Osteocyte (in vitro differentiated cells): ENCODE results near the gene OR8K1. TPM values are rescaled to one million over a fixed set of nuclear protein-coding genes. Genes with fewer than 3 reads are reported as not detected.

Experiments
- DNase-seq: peaks from one replicate; pipeline ENCODE4 v3.0.0; 2021; ENCODE audit warnings: mixed read lengths; ENCODE audit not compliant: unreplicated experiment; ENCODE audit errors: extremely low spot score
- H3K27ac Mint-ChIP-seq: one replicate; pipeline ENCODE4 v1.8.0; 2021; ENCODE audit warnings: mild to moderate bottlenecking, mixed read lengths; ENCODE audit not compliant: unreplicated experiment
- H3K27me3 Mint-ChIP-seq: one replicate; pipeline ENCODE4 v1.8.0; 2021; ENCODE audit warnings: mixed read lengths; ENCODE audit not compliant: unreplicated experiment
- H3K36me3 Mint-ChIP-seq: one replicate; pipeline ENCODE4 v1.8.0; 2021; ENCODE audit warnings: mixed read lengths; ENCODE audit not compliant: unreplicated experiment
- H3K4me1 Mint-ChIP-seq: one replicate; pipeline ENCODE4 v1.8.0; 2021; ENCODE audit warnings: mixed read lengths; ENCODE audit not compliant: unreplicated experiment
- H3K4me3 Mint-ChIP-seq: one replicate; pipeline ENCODE4 v1.8.0; 2021; ENCODE audit warnings: mild to moderate bottlenecking, moderate library complexity, mixed read lengths; ENCODE audit not compliant: unreplicated experiment
- H3K9me3 Mint-ChIP-seq: one replicate; pipeline ENCODE4 v1.8.0; 2021; ENCODE audit warnings: mixed read lengths; ENCODE audit not compliant: unreplicated experiment
- CTCF ChIP-seq: fragments of 200-600 bp; sonication (generic); IDR thresholded peaks from 2 replicates; pipeline ENCODE4 v1.5.0; 2021; ENCODE audit warnings: antibody characterized with exemption, mild to moderate bottlenecking, moderate library complexity
- total RNA-seq: library from RNA; stranded (reverse); gene quantifications from 2 replicates; pipeline ENCODE4 v1.2.1, GENCODE V29; 2021

The OR8K1 gene
- total RNA-seq, 1 donor from 2014 or later: not detected

DNA sequence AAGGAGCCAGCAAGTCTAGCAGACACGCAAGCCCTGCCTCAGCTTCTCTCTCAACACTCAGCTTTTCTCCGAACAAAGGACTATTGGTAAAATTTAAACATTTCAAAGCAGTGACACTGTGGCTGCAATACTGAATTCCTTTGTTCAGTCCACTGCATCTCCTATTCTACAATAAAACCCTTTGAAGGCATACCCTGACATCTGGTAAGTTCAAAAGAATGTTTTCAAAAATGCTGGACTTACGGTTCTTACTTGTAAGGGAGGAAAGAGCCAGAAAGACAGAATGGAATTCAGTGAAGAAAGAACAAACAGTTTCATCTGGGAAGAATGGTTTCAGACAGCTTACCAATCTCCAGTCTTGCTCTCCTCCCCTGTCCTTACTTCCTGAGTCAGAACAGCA, 12.7 kb upstream of the OR8K1 start:
- Mint-ChIP-seq H3K36me3 (no peaks in the 10 kb centered on the region), H3K4me1 (no peaks in the 10 kb centered on the region), H3K27ac (no peak overlapping the region), H3K4me3 (no peak overlapping the region), H3K27me3 (no peaks in the 10 kb centered on the region), H3K9me3 (peaks cover 9% of the 10 kb centered on the region)
- no peak for DNase-seq
- TF ChIP-seq CTCF: no peak

DNA sequence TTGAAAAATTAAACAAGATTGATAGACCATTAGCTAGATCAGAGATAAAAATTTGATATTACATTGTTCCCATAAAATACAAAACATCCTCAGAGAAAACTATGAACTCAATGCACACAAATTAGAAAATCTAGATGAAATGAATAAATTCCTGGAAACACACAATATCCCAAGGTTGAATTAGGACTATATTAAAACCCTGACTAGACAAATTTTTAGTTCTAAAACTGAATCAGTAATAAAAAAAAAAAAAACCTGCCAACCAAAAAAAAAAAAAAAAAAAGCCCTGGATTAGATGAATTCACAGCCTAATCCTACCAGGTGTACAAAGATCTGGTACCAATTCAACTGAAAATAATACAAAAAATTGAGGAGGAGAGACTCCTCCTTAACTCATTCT, 5.5 kb upstream of the OR8K1 start:
- no peaks in the 10 kb centered on the region for H3K4me1 Mint-ChIP-seq
- no peak for TF ChIP-seq CTCF
- no peak for DNase-seq
- peaks cover 55% of the 10 kb centered on the region for H3K9me3 Mint-ChIP-seq
- no peaks in the 10 kb centered on the region for H3K27me3 Mint-ChIP-seq
- H3K4me3 Mint-ChIP-seq: no peak overlapping the region
- no peaks in the 10 kb centered on the region for H3K36me3 Mint-ChIP-seq
- no peak overlapping the region for H3K27ac Mint-ChIP-seq

DNA sequence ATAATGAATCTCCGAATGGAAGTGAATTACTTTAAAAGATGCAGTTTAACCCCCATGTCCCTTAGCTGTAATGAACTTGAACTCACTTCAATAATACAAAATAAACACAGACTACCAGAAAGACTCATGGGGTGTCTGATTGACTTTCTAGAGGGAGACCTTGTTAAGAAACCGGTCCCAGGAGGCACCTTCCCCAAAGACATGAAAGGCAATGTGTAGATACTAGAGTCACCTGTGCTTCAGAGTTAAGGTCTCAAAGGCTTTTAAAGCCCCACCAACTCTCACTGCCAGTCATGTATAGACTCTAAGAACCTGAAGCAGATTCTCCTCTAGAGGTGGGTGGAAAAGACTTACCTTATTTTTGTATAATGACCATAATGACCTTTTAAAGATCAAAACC, 8.2 kb downstream of the OR8K1 start, which contains the start of gene OR8J1:
TSS of gene OR8J1 (plus strand) at position 301 of the 400 bp plus-strand sequence. CDS start 5,956 bp downstream, outside the sequence.
- Mint-ChIP-seq H3K27me3 (no peaks in the 10 kb centered on the region), H3K4me1 (no peaks in the 10 kb centered on the region), H3K36me3 (no peaks in the 10 kb centered on the region), H3K9me3 (no peaks in the 10 kb centered on the region), H3K4me3 (no peak within 1 kb of the TSS), H3K27ac (no peak within 1 kb of the TSS)
- no peak for TF ChIP-seq CTCF
- no peak for DNase-seq

GRCh38 chr11:56375324-56375723, 29.5 kb downstream of the OR8K1 start, which contains the start of gene OR8U1:
TSS of gene OR8U1 (plus strand) at chr11:56375624. CDS start at chr11:56375624, 0 bp downstream.
- Mint-ChIP-seq H3K27me3 (no peaks in the 10 kb centered on the region), H3K4me1 (no peaks in the 10 kb centered on the region)

DNA sequence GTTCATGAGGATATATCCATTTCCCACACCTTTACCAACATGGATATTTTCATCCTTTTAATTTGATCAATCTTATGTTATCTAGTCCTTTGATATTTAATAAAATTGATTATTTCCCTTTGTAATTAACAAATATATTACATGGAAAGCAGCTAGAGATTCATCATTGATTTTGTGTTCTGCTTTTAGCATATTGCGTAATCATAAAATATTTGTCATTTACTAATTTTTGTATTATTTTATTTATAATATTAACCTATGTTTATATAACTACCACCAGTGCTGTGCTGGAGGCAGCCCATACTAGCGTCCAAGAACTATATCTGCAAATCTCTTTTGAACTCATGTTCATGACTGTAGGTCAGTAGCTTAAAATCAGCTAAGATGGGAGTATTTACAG, 34.3 kb downstream of the OR8K1 start:
- no peak for DNase-seq
- no peaks in the 10 kb centered on the region for H3K27me3 Mint-ChIP-seq
- TF ChIP-seq CTCF: no peak
- no peaks in the 10 kb centered on the region for H3K4me1 Mint-ChIP-seq
- no peaks in the 10 kb centered on the region for H3K36me3 Mint-ChIP-seq
- peaks cover 3% of the 10 kb centered on the region for H3K9me3 Mint-ChIP-seq
- no peak overlapping the region for H3K4me3 Mint-ChIP-seq
- no peak overlapping the region for H3K27ac Mint-ChIP-seq

More at GRCh38 chr11:56375324-56375723, 29.5 kb downstream of the OR8K1 start, which contains the start of gene OR8U1:
- H3K4me3 Mint-ChIP-seq: no peak within 1 kb of the TSS
- no peaks in the 10 kb centered on the region for H3K36me3 Mint-ChIP-seq
- no peak within 1 kb of the TSS for H3K27ac Mint-ChIP-seq
- DNase-seq: no peak
- no peak for TF ChIP-seq CTCF
- H3K9me3 Mint-ChIP-seq: no peaks in the 10 kb centered on the region
